NCI-H1092 (cell line): ENCODE data around the gene RELB.

Source experiments
- DNase-seq: peaks from one replicate; lab custom pipeline; 2025; lab: John Stamatoyannopoulos, UW

Gene RELB

GRCh38 chr19:45079911-45080370 lies 78.7 kb downstream of the RELB start:
- no peak for DNase-seq

GRCh38 chr19:45082170-45082569 lies 80.9 kb downstream of the RELB start:
- DNase-seq, result no peak

GRCh38 chr19:45086480-45086879 lies 85.2 kb downstream of the RELB start:
- no peak for DNase-seq

- DNase-seq, result no peak
Measured at GRCh38 chr19:45087531-45087930, 86.3 kb downstream of the RELB start.
